Coronary artery (tissue), 2 donors: ENCODE data around the gene WFDC6.
"Not testable (repeated sequence)": the region's sequence is repeated elsewhere in the genome, so short reads cannot be mapped to it uniquely, and the experiment has no call there.

Source experiments
- DNase-seq: peaks from one replicate; pipeline ENCODE4 v3.0.0-alpha.2; 2017; ENCODE audit warnings: low spot score
- H3K27ac ChIP-seq, 2 donors: fragments of 200-600 bp; sonication (generic); one replicate each; pipeline ENCODE4 v1.5.1; 2016 to 2019
- H3K4me3 ChIP-seq: fragments of 200-600 bp; sonication (generic); 2 replicates; pipeline ENCODE4 v1.5.1; 2016; ENCODE audit warnings: mild to moderate bottlenecking, moderate library complexity
- TF ChIP-seq, protein P1 (sequence below): fragments of 200-600 bp; sonication (generic); IDR thresholded peaks from one replicate; pipeline ENCODE4 v1.5.1; 2019; ENCODE audit warnings: antibody characterized with exemption

Gene WFDC6

DNA sequence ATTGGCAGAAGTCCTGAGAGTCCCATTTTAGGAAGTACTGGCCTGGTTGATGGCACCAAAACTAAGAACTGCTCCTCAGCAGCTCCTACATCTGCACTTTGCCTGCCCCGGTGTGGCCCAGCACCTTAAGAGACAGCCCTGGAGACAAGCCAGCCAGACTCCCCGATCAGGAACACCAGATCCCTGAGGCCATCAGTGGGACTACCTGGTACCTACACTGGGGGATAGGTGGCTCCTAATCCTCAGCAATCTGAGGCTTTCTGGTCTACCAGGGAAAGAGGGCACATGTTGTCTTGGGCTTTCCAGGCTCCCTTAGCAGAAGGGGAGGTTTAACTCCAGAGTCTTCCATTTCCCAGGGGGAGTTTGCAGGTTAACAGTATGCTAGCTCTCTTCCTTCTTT lies at the start of gene WFDC6:
Gene WFDC6 (minus strand): TSS at position 101 of the 400 bp plus-strand sequence. CDS start 75 bp downstream, at position 26.
- TF ChIP-seq, protein P1, sequence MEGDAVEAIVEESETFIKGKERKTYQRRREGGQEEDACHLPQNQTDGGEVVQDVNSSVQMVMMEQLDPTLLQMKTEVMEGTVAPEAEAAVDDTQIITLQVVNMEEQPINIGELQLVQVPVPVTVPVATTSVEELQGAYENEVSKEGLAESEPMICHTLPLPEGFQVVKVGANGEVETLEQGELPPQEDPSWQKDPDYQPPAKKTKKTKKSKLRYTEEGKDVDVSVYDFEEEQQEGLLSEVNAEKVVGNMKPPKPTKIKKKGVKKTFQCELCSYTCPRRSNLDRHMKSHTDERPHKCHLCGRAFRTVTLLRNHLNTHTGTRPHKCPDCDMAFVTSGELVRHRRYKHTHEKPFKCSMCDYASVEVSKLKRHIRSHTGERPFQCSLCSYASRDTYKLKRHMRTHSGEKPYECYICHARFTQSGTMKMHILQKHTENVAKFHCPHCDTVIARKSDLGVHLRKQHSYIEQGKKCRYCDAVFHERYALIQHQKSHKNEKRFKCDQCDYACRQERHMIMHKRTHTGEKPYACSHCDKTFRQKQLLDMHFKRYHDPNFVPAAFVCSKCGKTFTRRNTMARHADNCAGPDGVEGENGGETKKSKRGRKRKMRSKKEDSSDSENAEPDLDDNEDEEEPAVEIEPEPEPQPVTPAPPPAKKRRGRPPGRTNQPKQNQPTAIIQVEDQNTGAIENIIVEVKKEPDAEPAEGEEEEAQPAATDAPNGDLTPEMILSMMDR: no peak
- no peak for DNase-seq
- no peak within 1 kb of the TSS for H3K27ac ChIP-seq
- H3K4me3 ChIP-seq: no peak within 1 kb of the TSS

DNA sequence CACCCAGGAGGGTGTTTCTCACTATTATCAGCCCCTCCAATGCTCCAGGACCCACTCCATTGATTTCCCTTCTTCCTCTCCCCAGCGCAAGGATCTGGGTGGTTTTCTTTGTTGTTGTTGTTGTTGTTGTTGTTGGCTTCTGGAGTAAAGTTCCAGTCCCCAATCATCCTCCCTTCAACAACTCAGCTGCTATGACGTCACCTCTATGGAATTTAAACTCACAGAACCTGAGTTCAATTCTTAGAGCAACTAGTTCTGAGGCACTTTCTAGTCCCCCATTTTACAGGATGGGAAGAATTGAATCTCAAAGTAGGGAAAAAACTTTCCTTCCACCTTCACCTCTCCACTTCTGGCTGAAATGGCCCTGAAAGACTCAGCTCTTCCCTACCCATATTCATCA lies 49.5 kb upstream of the WFDC6 start:
- Histone ChIP-seq H3K27ac (no peak overlapping the region), H3K4me3 (no peak overlapping the region)
- no peak for DNase-seq
- TF ChIP-seq, protein P1: no peak

DNA sequence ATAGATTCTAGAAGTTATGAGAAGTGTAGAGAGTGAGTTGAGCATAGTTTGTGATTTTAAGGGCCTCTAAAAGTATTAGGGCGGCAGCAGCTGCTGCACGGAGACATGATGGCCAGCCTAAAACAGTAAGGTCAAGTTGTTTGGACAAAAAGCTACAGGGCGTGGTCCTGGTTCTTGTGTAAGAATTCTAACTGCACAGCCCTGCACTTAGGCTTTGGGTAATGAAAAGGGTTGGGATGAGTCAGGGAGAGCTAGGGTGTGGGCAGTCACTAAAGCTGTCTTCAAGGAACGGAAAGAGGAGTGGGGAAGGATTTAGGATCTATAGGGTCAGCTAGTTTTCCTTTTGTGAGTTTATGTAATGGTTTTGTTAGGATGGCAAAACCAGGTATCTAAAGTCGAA lies 46.7 kb upstream of the WFDC6 start:
- not testable (repeated sequence) for DNase-seq, H3K27ac ChIP-seq, H3K4me3 ChIP-seq

DNA sequence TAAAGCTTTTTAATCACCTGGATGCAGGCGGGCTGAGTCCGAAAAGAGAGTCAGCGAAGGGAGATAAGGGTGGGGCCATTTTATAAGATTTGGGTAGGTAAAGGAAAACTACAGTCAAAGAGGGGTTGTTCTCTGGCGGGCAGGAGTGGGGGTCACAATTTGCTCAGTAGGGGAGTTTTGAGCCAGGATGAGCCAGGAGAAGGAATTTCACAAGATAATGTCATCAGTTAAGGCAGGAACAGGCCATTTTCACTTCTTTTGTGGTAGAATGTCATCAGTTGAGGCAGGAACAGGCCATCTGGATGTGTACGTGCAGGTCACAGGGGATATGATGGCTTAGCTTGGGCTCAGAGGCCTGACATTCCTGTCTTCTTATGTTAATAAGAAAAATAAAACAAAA lies 45.0 kb upstream of the WFDC6 start:
- H3K27ac ChIP-seq, DNase-seq, H3K4me3 ChIP-seq: not testable (repeated sequence)

DNA sequence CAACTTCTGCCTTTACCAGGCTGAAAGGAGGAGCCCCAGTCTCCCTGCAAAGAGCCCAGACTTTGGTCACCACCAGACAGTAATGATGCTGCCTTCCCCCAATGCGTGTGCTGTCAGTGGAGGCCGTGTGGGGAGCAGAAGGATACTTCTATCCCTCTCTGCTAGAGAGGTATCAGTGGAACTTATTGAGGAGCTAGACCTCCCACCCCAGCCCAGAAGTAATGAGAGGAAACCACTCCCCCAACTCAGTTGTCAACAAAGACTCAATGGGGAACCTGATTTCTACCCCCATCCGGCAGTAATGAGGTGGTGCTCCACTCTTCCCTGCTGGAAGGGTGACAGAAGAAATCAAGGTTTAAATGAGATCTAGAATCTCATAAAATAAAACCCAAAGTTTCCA lies 44.2 kb upstream of the WFDC6 start:
- TF ChIP-seq, protein P1: no peak
- no peak for DNase-seq
- Histone ChIP-seq H3K27ac (no peak overlapping the region), H3K4me3 (no peak overlapping the region)

DNA sequence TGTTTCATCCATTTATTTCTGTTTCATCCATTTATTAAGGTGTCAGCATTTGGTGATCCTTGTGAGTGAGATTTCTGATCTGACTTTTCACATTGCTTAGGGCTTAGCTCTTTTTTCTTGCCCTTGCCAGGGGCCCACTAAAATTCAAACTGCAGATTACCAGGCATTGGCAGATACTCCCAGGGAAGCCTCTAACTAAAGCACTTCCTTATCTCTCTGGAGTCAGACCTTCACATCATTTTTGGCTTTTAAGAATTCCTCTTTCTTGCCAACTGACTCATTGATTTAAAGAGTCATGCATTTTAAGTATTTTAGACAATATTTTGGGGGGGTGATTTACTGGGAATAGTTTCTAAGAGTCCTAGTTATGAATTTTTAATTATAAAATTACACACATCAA lies 42.4 kb upstream of the WFDC6 start:
- no peak for DNase-seq
- H3K27ac ChIP-seq: no peak overlapping the region
- TF ChIP-seq, protein P1: no peak
- H3K4me3 ChIP-seq: no peak overlapping the region

DNA sequence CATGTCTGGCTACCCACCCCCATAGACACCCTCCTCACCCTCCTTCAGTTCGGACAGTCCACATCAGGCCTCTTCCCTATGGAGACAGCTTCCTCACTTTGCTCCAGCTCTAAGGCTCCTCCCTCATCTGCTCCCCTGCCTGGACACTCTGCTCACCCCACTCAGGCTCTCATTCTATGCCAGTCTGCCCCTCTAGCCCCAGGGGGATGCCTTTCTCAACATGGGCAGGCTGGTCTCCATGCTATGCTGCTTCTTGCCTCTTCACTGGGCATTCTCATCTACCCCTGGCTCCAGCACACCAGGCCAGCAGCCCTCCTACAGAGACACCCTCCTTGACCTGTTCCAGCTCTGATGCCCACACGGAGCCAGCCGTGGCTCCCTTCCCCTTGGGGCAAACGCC lies 39.9 kb upstream of the WFDC6 start, which contains the start of gene WFDC8:
Gene WFDC8 (minus strand): TSS at position 101 of the 400 bp plus-strand sequence. CDS start 37 bp downstream, at position 64.
- TF ChIP-seq, protein P1: no peak
- DNase-seq: no peak
- no peak within 1 kb of the TSS for H3K27ac ChIP-seq
- no peak within 1 kb of the TSS for H3K4me3 ChIP-seq

DNA sequence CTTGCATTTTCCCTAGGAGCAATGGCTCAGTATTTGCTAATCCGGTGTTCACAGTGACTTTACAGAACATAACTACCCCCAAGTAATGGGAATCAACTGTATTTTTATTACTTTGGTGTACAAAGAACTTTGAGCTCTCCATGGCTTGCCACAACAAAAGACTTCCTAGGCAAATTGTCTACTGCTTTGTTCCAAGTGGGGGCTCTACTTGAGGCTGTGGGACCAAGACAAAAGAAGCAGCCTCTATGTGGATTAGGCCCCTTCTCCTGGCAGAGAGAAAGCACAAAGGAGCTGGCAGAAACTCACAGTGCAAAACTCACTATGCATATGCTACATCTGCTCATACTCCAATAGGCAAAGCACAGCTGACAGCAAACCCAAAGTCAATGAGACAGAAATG lies 38.9 kb upstream of the WFDC6 start:
- H3K4me3 ChIP-seq: no peak overlapping the region
- no peak for DNase-seq
- TF ChIP-seq, protein P1: no peak
- no peak overlapping the region for H3K27ac ChIP-seq
